GM12878 (cell line): ENCODE results near the gene PRM2. TPM values are rescaled to one million over a fixed set of nuclear protein-coding genes. Genes with fewer than 3 reads are reported as not detected.

Source experiments
- ATF7 ChIP-seq: fragments of 450-650 bp; IDR thresholded peaks from 2 replicates; pipeline ENCODE4 v1.6.1; 2016; ENCODE audit warnings: low read depth, mild to moderate bottlenecking
- BHLHE40 ChIP-seq, 2 experiments: fragments of 450-650 bp in 1 of 2; IDR thresholded peaks; 2 replicates each; pipeline ENCODE4 v1.6.1; 2011 to 2017; ENCODE audit warnings: low read depth in 2 of 2, borderline replicate concordance in 1 of 2, improper control_type of control experiment in 1 of 2, low read length in 1 of 2, mild to moderate bottlenecking in 1 of 2
- CBX3 ChIP-seq: fragments of 200-600 bp; sonication (generic); IDR thresholded peaks from 2 replicates; pipeline ENCODE4 v1.6.1; 2016; ENCODE audit warnings: low read depth, borderline replicate concordance
- CUX1 ChIP-seq: IDR thresholded peaks from 2 replicates; pipeline ENCODE4 v1.6.1; 2012; ENCODE audit warnings: improper control_type of control experiment, low read depth, low read length; ENCODE audit not compliant: insufficient replicate concordance
- E4F1 ChIP-seq: fragments of 450-650 bp; IDR thresholded peaks from 2 replicates; pipeline ENCODE4 v1.6.1; 2018; ENCODE audit warnings: borderline replicate concordance, mild to moderate bottlenecking; ENCODE audit not compliant: partially characterized antibody
- EGR1 ChIP-seq, 2 experiments: IDR thresholded peaks; 1 replicate in 1 of 2; 2 replicates in 1 of 2; pipeline ENCODE4 v1.6.1; 2011 to 2012; ENCODE audit warnings: low read depth in 2 of 2, low read length in 2 of 2, borderline replicate concordance in 1 of 2, mild to moderate bottlenecking in 1 of 2, moderate library complexity in 1 of 2
- GABPA ChIP-seq: IDR thresholded peaks from 2 replicates; pipeline ENCODE4 v1.6.1; 2014; ENCODE audit warnings: antibody characterized with exemption, low read depth, mild to moderate bottlenecking, inconsistent platforms
- HDAC6 ChIP-seq: fragments of 200-600 bp; sonication (generic); IDR thresholded peaks from one replicate; pipeline ENCODE4 v1.8.0; 2017; ENCODE audit warnings: antibody characterized with exemption; ENCODE audit not compliant: unreplicated experiment
- MYC ChIP-seq: IDR thresholded peaks from 2 replicates; pipeline ENCODE4 v1.6.1; 2011; ENCODE audit warnings: mild to moderate bottlenecking, low read length, moderate library complexity, inconsistent platforms; ENCODE audit not compliant: insufficient read depth, insufficient replicate concordance, insufficient read length, severe bottlenecking
- NR2F1 ChIP-seq: fragments of 450-650 bp; conservative IDR thresholded peaks from 2 replicates; pipeline ENCODE4 v1.6.1; 2017; ENCODE audit warnings: mild to moderate bottlenecking
- POLR2AphosphoS5 ChIP-seq: IDR thresholded peaks from 2 replicates; pipeline ENCODE4 v1.6.1; 2011; ENCODE audit warnings: mild to moderate bottlenecking, low read length, inconsistent platforms
- SMC3 ChIP-seq: IDR thresholded peaks from 2 replicates; pipeline ENCODE4 v1.6.1; 2011; ENCODE audit warnings: low read length, improper control_type of control experiment, borderline replicate concordance
- SPI1 ChIP-seq: IDR thresholded peaks from 2 replicates; pipeline ENCODE4 v1.6.1; 2011; ENCODE audit warnings: low read depth, mild to moderate bottlenecking, low read length, moderate library complexity, borderline replicate concordance; ENCODE audit not compliant: insufficient read depth
- SREBF2 ChIP-seq: IDR thresholded peaks from 2 replicates; pipeline ENCODE4 v1.6.1; 2012; ENCODE audit warnings: mild to moderate bottlenecking, low read length
- USF2 ChIP-seq: IDR thresholded peaks from 2 replicates; pipeline ENCODE4 v1.6.1; 2011; ENCODE audit warnings: low read depth, low read length, improper control_type of control experiment, borderline replicate concordance
- polyA plus RNA-seq, 11 experiments: library from polyadenylated mRNA; depleted of rRNA in 4 of 11; unstranded in 6 of 11; stranded (reverse) in 5 of 11; fragments of >200 nt; fragmentation: Nextera tagmentation in 4 of 11; fragmentation: Illumina TruSeq in 1 of 11; extraction: Ambion mirVana in 4 of 11; extraction: Trizol in 1 of 11; gene quantifications; 1 replicate in 1 of 11; 2 replicates in 10 of 11; pipeline versions ENCODE4 v1.2.1 to v1.2.3, GENCODE V29; 2011 to 2016; ENCODE audit warnings: inconsistent platforms in 2 of 11, missing spikeins in 2 of 11, low read depth in 1 of 11
- total RNA-seq, 4 experiments: library from RNA; depleted of rRNA in 3 of 4; stranded (reverse); fragments of >200 nt in 3 of 4; fragmentation: Illumina TruSeq in 1 of 4; extraction: Trizol in 1 of 4; gene quantifications; 2 replicates each; pipeline versions ENCODE4 v1.2.1 to v1.2.3, GENCODE V29; 2013 to 2021
- TF ChIP-seq, protein P1 (sequence below): fragments of 450-650 bp; IDR thresholded peaks from 2 replicates; pipeline ENCODE4 v1.6.1; 2016; ENCODE audit warnings: mild to moderate bottlenecking, moderate library complexity, borderline replicate concordance

Gene PRM2
- total and polyA plus RNA-seq, 10 of the 15 experiments (the other 5 are each of a cell fraction or from before 2014, with no cell fraction given) = not detected

DNA sequence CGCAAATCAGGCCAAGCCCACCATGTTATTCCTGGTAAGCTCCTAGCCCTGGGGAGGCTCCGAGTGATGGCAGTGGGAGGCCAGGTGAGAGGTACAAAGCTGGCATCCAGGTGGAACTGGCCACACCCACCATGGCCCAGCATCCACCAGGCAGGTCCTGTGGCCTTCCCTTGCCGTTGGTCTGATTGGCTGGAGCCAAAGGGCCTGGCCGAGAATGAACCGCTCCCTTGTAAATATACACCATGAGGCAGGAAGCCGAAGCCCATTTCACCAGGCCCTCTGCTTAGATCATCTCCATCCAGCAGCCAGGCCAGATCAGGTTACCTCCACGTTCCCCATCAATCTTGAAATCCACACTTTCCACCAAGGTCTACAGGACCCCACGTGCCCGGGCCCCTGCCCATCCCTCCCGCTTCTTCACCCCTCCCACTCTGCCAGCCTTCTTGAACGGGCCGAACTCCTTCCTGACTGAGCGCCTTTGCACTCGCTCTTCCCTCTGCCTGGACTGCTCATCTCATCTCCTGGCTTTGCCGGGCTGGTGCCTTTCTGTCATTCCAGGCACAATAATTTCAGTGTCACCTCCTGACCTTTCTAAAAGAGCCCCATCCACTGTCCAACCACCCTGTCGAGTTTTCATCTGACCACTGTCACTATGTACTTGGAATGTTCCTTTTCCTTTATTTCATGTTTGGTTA lies 26.0 kb downstream of the PRM2 start (continued):
- TF ChIP-seq, protein P1, sequence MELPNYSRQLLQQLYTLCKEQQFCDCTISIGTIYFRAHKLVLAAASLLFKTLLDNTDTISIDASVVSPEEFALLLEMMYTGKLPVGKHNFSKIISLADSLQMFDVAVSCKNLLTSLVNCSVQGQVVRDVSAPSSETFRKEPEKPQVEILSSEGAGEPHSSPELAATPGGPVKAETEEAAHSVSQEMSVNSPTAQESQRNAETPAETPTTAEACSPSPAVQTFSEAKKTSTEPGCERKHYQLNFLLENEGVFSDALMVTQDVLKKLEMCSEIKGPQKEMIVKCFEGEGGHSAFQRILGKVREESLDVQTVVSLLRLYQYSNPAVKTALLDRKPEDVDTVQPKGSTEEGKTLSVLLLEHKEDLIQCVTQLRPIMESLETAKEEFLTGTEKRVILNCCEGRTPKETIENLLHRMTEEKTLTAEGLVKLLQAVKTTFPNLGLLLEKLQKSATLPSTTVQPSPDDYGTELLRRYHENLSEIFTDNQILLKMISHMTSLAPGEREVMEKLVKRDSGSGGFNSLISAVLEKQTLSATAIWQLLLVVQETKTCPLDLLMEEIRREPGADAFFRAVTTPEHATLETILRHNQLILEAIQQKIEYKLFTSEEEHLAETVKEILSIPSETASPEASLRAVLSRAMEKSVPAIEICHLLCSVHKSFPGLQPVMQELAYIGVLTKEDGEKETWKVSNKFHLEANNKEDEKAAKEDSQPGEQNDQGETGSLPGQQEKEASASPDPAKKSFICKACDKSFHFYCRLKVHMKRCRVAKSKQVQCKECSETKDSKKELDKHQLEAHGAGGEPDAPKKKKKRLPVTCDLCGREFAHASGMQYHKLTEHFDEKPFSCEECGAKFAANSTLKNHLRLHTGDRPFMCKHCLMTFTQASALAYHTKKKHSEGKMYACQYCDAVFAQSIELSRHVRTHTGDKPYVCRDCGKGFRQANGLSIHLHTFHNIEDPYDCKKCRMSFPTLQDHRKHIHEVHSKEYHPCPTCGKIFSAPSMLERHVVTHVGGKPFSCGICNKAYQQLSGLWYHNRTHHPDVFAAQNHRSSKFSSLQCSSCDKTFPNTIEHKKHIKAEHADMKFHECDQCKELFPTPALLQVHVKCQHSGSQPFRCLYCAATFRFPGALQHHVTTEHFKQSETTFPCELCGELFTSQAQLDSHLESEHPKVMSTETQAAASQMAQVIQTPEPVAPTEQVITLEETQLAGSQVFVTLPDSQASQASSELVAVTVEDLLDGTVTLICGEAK = no peak
- TF ChIP-seq CUX1 (no peak), USF2 (no peak), EGR1 (IDR thresholded peaks at IDR 0.05; ENCODE audit: borderline replicate concordance in 1 of 2, low read depth in 2 of 2, low read length in 2 of 2) (no peak), E4F1 (no peak), SMC3 (no peak), POLR2AphosphoS5 (peak; percentile 86), SREBF2 (no peak), HDAC6 (no peak), ATF7 (no peak), NR2F1 (0 out of 2 replicates have a peak, but pooled peaks have one; percentile 58), GABPA (no peak), SPI1 (no peak), CBX3 (no peak), MYC (no peak), BHLHE40 (IDR thresholded peaks at IDR 0.05; ENCODE audit: borderline replicate concordance in 1 of 2, low read depth in 2 of 2, low read length in 1 of 2) (no peak)
